ENCODE measurements around the gene NPEPL1.

The NPEPL1 gene

DNA sequence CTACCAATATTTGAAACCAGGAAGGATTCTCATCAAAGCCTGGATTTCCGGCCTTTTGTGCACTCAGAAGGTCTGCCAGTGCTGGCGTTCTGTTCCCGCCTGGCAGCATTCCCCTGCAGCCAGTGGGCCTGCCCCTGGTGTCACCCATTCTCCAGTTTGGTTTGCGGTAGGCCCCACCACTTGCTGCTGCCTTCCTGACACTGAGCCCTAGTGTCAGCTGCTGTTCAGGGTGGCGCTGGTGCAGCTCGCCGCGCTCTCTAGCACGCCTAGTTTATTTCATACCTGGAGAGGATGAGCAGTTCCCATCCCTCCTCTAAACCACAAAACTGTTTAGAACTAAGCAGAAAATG is 9.5 kb downstream of the NPEPL1 start:
- DNase-seq: peak; percentile 36

DNA sequence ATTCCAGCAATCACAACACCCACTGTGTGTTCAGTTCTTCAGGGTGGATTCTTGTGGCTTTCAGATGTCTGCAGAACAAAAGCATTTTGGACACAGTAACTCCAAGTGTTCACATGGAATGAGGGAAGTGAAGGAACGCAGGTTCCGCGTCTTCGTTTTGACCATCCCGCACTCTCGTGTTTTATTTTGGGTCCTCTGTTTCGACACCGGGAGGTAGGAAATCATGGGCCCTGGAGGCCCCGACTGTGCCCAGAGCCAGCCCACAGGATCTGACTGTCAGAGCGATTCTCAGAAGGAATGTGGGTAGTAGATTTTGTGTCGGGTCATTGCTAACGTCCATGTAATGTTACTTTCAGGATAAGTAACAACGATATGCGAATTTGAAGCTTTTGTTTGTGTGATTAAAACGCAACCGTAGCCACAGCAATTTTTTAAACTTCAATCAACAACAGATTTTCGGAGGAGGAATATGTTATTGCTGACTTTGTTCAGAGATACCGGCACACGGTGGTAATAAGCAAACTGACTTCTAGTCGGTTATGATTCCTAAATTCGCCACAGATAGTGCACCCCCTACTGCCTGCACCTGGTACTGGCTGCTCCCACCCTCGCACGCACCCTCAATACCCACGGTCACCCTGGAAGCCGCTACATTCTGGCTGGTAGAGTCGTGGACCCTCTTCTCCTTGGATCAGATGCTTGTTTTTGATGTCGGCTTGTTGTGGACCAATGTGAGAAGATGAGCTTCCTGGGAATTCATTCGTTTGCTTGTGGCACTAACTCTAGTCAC is 10.5 kb downstream of the NPEPL1 start:
- DNase-seq: peak; percentile 23

DNA sequence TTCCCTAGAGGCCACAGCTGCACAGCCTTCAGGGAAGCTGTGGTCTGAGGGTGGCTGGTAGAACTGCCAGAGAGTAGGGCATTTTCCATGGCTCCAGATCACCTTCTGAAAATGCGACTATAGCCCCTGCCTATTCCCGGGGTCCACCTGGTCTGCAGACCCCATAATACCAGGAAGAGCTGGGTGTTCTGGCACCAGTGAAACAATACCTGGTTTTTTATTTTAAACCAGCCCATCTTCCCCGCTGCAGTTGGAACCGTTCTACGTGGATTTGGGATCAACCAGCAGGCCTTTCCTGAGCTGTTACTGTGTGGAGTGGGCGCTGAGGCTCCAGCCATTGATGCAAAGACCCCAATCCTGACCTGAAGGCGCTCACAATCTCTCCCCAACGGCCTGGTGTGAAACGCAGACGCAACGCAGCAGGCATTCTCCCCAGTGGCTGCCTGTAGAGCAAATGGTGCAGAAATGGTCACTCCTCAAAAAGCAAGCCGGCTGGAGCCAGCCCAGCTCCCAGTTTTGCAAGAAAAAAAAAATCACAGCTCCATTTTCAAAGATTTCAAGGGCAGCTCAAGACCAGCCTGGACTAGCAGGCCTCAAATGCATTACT is 11.3 kb downstream of the NPEPL1 start:
- peak; percentile 20 for DNase-seq

DNA sequence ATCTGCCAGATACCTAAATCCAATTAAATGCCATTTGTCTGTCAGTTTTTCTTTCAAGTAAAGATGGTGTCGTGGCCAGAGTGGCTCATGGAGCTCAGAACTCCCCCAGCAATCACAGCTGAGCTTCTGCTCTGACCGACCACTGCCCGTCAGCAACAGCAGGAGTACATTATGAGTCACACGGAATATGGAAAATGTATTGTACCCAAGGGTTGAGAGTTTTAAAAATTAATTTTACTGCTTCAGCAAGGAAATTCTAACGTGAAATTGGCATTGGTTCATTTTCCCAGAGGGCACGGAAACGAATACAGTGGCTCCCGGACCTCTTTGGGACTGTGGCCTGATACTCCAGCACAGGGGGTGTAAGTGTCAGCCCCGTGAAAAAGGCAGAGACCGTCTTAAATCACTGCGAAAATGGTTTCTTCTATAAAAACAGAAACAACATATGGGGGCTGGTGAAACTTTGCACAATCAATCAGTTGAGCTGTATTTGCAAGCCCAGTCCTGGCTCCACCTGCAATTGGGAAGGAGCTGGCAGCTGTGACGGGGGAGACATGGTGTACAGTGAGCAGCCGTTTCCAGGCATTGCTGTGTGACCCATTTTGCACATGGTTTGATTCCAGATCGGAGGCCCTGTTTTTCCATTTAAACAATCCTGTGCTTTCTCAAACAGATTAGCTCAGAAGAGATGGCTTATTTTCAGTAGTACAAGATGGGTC is 12.8 kb downstream of the NPEPL1 start:
- peak; percentile 84 for DNase-seq

DNA sequence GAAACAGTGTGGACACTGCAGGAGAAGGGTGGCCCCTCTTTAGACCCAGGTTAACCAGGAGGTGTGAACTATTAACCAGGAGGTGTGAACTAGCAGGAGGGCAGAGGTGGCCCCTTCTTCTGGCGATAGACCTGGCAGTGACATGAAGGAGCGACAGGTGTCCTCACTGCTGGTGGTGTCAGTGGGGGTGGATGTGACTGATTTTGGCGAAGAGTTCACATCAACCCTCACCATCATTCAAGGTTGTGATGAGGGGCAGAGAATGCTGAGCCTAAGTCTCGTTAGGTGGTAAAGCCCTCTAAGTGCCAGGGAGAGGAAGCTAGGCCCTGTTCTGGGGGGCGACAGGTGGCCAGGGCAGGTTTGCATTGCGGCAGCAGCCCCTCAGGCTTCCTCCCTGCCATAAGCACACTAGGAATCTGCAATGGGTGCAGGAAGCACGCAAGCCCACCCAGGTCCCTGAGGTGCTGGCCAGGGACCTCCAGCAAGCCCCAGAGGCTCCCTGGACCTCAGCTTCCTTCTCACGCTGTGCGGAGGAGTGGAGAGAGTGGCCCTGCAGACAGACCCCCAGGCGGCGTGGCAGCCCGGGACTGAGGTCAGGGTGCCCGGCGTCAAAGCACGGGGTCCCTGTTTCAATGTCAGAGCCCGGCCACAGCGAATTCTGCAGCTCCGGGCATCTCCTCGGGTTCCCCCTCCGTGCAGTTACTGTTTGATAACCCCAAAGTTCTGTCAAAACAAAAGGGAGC is 13.7 kb downstream of the NPEPL1 start:
- DNase-seq: peak; percentile 42

DNA sequence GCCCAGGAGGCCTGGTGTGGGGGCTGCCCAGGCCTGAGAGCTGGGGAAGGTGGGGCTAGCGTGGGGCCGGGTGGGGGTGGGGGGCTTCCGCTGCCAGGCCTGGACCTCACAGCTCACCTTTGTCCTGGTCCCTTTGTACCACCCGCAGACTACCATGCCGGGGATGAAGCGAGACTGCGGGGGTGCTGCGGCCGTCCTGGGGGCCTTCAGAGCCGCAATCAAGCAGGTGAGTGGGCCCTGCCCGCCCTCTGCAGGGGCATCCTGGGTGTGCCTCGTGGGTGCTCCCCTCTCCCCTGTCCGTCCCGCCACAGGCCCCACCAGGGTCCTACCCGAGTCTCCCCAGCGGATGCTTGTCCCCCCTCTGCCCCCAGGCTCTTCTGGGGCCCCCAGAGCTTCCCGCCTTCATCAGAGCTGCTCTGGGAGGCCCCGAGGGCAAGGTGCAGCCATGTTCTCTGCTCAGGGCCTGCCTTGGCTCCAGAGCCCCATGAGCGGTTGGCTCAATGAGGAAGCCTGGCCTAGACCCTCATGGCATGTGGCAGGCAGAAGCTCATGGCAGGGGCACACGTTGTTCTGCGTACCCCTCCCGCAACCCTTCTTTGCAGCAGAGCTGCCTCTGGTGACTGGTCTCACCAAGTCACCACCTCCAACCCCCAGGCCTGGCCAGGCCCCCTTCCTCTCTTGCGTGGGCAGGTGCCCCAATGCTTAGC is 14.5 kb downstream of the NPEPL1 start:
- DNase-seq: peak; percentile 28

DNA sequence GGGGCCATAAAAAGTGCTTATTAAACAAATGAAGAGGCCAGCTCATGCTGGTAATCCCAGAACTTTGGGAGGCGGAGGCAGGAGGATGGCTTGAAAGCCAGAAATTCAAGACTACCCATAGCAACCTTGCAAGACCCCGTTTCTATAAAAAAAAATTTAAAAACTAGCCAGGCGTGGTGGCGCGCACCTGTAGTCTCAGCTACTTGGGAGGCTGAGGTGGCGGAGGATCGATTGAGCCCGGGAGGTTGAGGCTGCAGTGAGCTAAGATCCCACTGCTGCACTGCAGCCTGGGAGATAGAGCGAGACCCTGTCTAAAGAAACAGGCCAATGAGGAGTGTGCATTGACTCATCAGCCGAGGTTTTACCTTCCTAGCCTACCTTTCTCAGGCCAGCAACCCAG is 15.2 kb downstream of the NPEPL1 start:
- peak; percentile 35 for DNase-seq

DNA sequence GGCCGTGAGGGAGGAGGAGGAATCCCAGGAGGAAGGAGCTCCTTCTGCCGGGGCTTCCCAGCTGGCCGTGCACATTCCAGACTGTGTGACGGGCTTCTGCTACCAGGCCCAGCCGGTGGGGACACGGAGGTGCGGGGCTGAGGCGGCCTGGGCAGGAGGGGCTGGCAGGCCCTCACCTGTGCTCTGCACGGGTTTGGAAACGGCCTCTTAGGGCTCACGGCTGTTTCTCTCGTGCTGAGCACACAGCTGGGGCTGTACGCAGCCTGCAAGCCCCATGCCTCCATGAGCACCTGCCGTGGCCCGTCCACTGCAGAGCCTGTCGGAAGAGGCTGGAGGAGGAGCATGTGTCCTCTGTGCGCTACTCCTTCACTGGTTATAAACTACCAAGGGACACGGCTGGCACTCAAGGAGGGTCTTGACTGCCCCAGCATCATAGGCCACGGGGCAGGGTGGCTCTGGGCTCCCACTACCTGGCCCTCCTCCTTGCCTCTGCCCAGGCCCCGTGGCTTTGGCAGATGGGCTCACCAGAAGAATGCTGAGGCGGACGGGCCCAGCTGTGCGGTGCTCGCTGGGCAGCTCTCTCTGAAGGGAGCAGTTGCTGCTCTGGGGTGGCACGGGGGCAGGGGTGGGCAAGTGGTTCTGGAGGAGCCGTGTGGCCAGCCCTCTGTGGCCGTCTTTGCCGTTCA is 15.8 kb downstream of the NPEPL1 start:
- peak; percentile 48 for DNase-seq

DNA sequence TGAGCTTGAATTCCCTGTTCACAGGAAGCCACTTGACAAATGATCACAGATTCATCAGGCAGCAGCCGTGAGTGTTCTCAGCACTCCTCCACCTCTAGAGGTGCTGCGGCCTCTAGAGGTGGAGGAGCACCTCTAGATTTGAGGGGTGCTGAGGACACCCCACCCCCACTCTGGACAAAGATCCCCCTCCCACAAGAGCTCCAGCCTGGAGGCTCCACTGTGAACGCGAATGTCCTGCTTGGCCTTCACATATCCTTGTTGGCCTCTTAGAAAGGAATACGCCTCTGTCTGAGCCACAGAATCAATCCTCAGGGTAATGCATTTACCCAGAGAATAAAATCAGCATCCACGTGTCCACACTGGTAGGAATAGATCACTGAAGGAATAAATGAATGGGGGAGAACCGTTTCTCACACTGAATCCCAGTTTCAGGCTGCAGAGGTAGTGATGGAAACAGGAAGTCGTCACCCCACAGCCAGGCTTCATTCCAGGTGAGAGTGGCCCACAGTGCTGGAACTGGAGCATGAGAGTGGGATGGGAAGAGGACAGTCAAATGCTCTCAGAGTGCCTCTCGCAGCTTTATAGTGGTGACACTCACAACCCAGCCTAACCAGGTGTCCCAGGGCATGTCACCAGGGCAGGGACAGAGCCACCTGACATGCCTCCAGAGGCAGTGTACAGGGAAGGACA is 16.6 kb downstream of the NPEPL1 start:
- peak; percentile 44 for DNase-seq

DNA sequence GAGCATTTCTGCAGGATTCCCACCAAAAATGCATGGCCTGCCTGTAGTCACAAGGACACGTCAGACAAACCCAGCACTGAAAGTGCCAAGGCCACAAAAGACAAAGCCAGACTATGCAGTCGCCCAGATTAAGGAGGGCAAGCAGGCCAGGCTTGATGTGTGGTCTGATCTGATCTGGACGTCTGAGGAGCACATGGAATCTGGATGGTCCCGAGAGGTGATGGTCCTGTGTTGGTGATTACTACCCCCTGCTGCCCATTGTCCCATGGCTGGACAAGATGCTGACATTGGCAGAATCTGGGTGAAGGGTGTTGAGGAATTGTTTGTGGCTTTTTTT is 17.1 kb downstream of the NPEPL1 start:
- no peak for DNase-seq

DNA sequence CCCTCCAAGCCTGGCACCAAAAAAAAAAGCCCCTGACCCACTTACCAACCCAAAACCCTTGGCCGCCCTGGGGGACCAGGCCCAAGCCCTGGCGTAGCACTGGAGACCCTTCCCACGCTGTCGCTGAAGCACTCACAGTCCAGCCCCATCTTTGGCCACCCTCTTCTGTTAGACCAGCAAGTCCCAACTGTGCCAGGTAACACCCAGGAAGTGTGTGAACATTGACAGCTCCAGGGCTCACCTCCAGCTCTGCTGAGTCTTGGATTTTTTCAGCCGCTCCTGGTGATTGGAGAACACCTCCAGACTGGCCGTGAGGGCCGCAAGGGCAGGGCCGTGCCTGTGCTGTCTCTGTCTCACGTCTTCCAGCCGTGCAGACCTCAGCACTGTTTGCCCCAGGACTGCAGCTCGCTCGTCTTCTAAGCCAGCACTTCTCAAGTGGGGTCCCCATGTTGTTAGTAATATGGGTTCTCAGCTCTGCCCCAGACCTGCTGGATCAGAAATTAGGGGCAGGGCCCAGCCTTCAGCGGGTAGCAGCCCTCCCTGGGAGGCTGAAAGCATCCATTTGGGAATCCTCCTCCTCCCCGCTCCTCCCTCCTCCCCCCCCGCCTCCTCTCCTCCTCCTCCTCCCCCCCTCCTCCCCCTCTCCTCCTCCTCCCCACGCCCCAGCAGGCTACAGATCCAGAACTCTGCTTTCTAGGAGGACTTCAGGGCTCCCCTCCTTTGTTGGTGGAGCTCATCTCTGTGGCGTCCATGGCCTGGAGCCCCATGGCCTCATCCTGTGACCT is 18.1 kb downstream of the NPEPL1 start:
- peak; percentile 29 for DNase-seq

DNA sequence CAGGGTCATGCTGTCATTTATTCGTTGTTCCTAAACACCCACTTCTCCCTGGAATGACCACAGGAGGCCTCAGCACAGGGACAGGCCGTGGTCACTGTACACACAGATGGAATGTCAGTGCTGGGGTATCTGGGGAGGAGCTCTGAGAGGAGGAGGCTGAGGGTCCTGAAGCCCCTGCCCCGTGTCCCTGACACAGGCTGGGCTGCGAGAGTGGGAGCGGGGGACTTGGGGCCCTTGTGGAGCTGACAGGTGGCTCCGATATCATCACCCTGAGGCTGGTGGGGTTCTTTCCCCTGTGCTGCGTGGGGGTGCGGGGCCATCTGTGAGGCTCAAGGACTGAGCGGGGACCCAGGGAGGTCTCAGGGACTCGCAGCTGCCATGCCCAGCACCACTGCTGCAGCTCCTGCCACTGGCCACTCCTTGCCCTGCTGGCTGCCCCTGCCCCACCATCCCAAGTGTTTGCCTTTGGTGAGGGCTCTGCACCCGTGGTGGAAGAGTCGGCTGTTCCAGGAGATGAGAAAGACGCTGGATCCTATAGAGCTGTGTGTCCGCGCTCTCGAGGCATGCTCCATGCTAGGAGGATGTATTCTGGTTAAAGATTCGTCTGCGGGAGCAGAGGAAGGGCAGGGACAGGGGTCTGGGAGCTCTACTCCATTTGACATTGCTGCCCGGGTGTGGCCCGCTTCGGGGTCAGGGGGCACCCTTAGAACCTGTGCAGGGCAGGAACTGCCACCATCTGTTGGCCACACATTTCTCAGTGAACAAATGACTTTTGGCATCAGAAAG is 18.9 kb downstream of the NPEPL1 start:
- DNase-seq: peak; percentile 26

DNA sequence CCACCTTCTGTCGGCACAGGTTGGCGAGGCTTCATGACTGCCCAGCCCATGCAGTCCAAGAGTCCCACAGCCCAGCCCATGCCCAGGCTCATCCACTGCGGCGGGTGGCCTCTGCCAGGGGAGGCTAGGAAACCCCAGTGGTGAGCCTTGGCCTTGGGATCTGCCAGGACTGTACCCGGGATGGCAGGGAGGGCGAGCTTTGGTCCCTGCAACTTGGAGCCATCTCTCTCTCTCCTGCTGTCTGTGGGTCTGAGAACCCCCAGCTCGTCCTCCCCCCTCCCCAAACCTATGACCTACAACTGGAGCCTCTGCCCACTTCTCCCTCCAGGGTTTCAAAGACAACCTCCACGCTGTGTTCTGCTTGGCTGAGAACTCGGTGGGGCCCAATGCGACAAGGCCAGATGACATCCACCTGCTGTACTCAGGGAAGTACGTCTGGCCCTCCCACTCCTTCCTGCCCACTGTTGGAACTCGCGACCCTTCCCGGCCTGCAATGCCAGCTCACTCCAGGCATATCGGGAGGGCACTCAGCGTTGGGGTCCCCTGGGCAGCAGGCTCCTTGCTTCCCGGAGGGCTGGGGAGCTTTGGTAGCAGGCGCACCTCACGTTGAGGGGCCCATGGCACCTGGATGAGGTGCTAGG is 19.7 kb downstream of the NPEPL1 start:
- DNase-seq: peak; percentile 22

DNA sequence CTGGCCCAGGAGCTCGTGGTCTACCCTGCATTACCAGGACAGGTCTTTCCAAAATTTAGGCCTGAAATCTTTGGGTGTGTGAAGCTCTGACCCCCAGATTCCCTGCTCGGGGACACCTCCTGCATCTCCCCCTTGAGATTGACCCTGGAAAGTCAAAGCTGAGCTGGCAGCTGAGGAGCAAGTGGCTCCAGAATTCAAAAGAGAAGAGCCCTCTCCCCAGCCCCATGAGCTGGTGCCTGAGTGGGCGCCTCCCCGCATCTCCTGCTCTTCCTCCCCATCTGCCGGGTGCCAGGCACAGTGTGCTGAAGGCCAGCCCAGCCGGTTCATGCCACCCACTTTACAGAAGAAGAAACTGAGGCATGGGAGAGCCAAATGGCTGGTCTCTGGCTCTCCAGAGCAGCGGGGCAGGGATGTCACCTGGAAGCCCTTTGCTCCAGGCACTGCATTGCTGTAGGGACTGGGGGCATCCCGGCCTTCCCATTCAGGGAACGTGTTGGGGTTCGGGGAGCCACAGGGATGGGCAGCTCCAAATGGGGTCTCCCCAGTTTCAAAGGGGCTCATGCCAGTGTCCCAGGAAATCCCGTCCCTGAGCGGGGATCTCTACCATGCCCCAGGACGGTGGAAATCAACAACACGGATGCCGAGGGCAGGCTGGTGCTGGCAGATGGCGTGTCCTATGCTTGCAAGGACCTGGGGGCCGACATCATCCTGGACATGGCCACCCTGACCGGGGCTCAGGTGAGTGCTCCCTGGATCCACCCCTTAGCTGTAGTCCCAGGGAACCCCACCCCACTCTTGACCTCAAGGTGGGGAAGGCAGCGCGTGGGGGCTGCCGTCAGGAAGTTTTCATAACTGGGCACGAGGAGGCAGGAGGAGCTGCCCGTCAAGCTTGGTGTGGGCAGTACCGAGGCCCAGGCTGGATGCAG is 20.5 kb downstream of the NPEPL1 start:
- peak; percentile 37 for DNase-seq

DNA sequence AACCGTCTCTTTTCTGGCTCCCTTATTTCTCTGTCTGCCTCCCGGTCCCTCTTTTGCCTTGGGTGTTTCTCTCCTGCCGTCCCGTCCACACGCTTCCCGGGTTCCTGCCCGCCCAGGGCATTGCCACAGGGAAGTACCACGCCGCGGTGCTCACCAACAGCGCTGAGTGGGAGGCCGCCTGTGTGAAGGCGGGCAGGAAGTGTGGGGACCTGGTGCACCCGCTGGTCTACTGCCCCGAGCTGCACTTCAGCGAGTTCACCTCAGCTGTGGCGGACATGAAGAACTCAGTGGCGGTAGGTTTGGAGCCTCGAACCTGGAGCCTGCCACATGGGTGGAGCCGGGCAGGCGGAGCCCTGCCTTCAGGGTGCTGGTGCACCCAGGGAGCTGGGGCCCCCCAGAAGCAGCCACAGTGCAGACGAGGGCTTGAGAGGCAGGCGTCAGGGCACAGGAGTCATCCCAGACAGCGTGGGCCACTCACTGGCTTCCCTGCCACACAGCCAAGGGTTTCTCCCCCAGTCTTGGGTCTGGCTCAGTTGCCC is 21.3 kb downstream of the NPEPL1 start:
- DNase-seq: peak; percentile 41

DNA sequence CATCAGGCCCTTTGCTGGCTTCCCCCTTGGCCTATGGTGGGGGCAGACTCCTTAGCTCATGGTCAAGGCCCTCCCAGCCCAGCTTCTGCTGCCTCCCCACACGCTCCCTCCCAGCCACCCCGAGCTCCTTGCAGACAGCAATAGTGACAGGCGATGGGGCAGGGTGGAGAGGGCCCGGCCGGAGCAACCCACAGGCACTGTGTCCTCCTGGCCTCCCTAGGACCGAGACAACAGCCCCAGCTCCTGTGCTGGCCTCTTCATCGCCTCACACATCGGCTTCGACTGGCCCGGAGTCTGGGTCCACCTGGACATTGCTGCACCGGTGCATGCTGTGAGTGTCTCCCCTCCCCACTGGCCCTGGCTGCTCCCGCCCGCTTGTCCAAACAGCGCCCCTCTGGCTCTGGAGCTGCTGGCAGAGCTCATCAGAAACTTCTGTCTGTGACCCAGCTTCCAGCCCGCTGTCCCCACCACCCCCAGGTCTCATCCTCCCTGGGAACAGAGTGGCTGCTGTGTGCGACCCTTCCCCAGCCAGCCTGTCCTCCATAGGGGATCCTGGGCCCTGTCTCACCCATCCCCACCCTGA is 21.8 kb downstream of the NPEPL1 start:
- peak; percentile 39 for DNase-seq

DNA sequence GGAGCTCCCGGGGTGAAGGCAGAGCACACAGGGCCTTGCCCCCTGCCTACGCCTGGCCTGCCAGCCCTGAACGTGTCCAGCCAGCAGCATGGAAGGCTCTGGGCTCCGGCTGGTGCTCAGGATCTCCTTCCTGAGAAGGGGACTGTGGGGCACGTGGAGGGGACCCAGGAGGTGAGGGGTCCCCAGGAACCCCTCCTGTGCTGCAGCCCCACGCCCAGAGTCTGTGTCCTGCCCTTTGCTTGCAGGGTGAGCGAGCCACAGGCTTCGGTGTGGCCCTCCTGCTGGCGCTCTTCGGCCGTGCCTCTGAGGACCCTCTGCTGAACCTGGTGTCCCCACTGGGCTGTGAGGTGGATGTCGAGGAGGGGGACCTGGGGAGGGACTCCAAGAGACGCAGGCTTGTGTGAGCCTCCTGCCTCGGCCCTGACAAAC is 22.3 kb downstream of the NPEPL1 start:
- DNase-seq: peak; percentile 16
